GM19468 (cell line): ENCODE data around the gene KRTAP4-5.
"Not testable (repeated sequence)": the region's sequence is repeated elsewhere in the genome, so short reads cannot be mapped to it uniquely, and the experiment has no call there.

ENCODE experiments used
- ATAC-seq: cut with Tn5 transposase; IDR thresholded peaks from one replicate; pipeline ENCODE4 v1.9.1; 2021; ENCODE audit warnings: mild to moderate bottlenecking, moderate library complexity, moderate number of reproducible peaks; ENCODE audit not compliant: unreplicated experiment; ENCODE audit errors: extremely low read depth

KRTAP4-5 gene

DNA sequence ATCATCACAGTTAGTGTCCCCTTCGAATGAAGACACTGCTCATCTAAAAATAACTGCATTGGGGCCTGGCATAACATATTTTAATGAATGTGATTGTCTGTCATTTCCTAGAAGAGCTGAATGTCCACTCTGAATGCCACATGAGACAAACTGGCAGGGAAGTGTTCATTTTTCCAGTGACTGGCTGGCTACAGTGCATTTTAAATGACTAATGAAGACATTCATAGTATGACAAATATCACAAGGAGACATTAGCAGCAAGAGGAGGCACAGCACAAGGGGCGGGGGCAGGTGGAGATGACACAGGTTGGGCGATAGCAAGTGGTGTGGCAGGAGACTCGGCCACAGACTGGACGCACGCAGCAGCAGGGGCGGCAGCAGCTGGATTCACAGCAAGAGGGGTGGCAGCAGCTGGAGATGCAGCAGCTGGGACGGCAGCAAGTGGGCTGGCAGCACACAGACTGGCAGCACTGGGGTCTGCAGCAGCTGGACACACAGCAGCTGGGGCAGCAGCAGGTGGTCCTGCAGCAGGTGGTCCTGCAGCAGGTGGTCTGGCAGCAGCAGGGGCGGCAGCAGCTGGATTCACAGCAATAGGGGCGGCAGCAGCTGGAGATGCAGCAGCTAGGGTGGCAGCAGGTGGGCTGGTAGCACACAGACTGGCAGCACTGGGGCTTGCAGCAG lies 514 bp downstream of the KRTAP4-5 start:
- not testable (repeated sequence) for ATAC-seq

DNA sequence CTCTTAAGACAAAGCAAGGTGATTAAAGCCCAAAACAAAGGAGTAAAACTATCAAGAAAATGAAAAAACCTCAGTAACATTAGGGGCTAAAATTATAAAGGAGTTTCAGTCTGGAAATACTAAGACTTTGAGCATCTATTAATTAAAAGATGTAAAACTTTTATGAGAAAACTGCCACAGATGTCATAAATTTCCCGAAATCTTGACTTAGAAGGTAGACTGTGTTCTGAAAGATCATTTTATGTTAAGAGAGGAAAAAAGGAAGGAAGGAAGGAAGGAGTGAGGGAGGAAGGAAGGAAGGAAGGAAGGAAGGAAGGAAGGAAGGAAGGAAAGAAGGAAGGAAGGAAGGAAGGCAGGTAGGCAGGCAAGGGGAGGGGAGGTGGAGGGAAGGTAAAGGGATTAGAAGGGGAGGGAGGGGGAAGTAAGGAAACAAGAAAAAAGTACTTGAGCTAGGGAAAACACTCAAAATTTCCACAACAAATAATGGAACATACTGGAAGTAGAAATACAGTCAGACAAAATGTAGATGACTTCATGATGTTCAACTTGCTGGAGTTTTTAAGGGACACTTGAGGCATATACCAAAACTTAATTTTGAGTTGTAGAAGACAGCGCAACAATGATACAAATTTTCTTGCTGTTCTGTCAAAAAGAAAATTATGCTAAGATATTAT lies 2.0 kb downstream of the KRTAP4-5 start:
- no peak for ATAC-seq

DNA sequence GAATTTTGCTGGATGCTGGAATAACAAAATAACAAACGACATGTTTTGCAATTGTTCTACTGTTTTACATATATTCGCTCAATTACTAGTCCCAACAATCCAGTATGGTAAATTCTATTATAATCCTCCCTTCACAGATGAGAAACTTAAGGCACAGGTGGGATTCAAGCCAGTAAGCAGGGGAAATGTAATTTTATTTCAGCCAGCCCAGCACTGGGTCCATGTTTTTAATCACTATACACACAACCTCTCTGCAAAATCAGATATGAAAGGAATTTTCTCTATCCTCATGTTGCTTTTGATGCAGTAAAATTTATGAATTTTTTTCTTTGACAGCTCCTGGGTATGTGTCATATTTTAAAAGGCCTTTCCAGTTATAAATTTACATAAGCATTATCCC lies 4.4 kb downstream of the KRTAP4-5 start:
- no peak for ATAC-seq

DNA sequence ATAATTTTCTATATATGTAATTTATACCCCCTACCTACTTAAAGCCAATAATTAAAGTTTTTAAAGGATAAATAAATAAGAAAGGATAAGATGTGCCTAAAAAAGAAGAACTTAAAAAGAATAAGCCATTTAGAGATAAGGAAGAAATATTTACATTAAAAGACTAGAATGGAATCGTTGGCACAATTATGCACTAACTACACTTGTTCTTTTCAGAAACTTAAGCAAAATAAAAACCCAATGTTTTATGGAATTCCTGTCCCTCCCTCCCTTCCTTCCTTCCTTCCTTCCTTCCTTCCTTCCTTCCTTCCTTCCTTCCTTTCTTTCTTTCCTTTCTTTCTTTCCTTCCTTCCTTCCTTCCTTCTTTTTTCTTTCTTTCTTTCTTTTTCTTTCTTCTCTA lies 4.8 kb downstream of the KRTAP4-5 start:
- no peak for ATAC-seq

DNA sequence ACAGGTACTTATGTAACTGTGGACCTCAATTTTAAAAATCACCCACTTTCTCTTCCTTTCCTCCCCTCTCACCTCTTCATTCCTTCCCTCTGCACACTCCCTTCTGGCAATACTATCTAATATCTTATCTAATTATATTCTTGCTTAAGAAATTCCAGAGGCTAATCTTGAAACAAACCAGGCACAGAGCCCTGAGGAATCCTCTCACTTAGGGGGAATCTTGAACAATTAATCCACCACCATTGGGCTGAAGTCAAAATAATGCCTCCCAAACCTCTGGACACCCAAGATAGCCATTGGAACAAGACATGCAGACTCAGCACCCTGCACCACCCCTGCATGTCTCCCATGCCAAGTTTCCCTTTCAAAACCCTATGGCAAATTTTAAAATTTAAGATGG lies 8.3 kb downstream of the KRTAP4-5 start:
- ATAC-seq: no peak

DNA sequence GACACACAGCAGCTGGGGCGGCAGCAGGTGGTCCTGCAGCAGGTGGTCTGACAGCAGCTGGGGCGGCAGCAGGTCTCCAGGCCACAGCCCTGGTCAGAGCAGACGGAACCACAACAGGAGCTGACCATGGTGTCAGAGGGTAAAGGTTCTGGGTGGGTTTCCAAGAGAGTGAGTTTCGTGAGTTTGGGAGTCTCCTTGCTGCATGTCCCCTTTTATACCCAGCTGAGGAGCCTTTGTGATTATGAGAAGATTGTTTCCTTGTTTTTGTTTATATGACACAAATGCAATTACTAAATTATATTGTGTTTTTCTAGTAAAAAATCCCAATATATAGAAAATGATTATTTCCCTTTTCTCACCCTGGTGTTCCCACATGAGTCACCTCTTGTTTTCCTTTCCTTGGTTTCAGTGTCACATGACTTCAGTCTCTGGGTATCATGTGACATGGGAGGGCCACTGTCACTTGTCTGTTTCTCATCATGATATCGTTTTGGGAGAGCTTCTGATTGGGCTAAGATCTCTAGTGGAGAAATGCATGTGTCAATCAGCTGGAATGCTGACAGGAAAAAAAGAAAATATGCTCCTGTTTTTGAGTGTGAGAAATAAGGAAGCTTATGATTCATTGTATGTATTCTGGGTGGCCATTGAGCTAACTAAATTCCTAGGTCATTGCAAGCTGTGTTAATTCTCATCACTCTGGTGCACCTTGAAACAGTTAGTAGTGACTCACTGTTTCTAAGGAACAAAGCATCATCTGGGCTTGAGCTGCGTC lies 9.1 kb downstream of the KRTAP4-5 start, which contains the start of gene KRTAP4-6:
TSS of gene KRTAP4-6 (minus strand) at position 185 of the 772 bp plus-strand sequence. CDS start at position 128, 57 bp downstream.
- no peak for ATAC-seq

DNA sequence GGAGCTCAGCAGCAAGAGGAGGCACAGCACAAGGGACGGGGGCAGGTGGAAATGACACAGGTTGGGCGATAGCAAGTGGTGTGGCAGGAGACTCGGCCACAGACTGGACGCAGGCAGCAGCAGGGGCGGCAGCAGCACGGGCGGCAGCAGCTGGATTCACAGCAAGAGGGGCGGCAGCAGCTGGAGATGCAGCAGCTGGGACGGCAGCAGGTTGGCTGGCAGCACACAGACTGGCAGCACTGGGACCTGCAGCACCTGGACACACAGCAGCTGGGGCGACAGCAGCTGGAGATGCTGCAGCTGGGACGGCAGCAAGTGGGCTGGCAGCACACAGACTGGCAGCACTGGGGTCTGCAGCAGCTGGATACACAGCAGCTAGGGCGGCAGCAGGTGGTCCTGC lies 9.8 kb downstream of the KRTAP4-5 start:
- ATAC-seq: not testable (repeated sequence)

DNA sequence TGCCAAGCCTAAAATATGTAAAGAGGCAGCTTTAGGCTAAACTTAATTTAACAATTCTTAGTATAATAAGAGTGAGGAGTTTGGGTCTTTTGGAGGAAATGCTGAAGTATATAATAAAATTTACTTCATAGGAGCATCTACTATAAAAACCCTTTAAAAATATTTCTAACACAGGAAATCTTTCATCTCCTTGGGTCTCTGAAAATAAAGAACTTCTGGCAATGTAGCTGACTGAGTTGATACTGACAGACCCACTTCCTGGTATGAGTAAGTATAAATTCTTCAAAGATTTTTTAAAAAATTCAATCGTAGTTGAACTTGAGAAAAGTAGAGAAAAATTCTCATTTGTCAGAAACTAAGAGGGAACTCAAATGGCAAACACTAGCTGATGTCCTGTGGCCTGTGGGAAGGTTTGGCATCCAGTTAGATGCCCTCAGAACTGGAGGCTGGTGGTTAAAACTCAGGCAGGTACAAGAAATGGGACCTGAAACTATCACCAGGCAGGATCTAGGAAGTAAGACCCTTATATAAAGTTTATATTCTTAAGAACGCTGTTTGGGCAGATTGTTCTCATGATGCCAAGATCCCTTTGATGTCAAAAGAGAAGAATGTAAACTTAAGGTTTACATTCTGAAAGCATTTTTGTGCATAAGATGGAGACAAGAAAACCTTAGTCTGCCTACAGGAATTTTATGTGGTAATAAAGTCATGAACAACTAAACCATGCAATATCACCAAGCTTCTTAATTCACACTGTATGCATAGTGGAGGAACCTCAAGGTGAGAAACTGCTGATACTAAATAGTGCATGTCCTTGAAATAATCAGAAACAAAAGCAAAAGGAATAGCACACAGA lies 15.5 kb downstream of the KRTAP4-5 start:
- ATAC-seq: no peak

DNA sequence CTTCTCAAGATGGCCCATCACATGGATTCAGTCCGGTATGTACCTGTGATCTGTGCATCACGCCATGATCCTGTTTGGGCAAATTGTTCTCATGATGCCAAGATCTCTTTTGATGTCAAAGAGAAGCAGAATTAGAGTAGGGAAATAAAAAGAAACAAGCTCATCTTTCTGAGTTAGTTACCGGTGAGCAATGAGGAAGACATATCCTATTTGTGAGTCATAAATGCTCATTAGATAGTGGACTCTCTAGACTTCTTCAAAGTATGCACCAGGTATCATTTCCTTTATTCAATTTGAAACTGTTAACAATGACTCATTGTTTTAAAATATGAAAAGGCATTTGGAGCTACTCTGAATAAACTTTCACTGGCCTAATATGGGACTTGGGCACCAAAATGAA lies 17.6 kb downstream of the KRTAP4-5 start:
- no peak for ATAC-seq

DNA sequence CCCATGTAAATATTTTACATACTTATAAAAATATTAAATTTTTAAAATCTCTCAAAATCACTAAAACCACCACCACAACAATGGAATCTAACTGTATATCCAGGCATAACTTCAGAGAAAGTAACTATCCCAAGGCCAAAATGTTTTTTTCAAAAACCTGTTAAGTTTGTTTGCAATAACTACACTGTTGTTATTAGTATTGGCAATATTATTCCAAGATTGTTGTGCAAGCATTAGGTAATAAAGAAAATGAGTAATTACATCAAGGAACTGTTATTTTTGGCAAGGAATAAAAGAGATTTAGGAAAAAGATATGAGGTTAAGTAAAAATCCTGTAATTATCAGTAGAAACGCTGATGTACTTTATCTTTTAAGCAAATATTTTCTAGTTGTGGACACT lies 22.3 kb downstream of the KRTAP4-5 start:
- ATAC-seq: no peak

DNA sequence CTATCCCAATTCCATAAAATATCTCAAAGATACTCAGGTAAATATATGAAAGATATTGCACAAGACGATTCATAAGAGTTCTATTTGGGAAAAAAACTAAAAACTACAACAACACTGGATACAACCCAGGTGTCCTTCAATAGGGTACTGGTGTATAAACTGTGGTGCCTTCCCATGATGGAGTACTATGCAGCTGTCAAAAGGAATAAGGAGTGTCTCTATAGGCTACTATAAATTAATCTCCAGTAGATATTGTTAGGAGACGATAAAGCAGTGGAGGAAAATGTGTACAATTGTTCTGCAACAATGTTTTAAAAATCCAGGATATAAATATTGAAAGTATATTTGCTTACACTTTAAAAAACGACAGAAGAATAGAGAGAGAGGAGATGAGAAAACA lies 23.2 kb downstream of the KRTAP4-5 start:
- no peak for ATAC-seq

DNA sequence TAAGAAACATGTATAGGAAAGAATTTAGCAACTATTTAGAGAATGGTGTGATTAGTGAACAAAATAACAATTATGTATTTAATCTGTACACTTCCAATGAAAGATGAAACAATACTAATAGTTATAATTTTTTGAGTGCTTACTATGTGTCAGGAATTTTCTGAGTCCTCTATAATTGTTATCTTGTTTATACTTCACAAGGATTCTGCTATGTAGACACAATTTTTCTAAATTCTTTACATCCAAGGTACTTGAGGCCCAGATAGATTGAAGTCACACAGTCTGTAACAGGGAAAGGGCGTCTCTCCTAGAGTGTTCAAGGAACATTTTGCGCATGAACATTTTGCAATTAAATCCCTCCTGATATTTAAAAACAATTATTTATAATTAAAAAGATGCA lies 24.6 kb downstream of the KRTAP4-5 start:
- no peak for ATAC-seq

DNA sequence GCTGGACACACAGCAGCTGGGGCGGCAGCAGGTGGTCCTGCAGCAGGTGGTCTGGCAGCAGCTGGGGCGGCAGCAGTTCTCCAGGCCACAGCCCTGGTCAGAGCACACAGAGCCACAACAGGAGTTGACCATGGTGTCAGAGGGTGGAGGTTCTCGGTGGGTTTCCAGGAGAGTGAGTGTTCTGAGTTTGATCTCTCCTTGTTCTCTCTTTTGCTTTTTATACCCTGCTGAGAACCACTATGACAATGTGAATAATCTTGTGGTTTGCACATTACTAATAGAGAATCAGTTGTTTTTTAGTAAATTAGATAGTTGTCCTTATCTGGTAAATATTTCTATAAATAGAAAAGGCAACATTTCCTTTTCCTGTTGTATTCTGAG lies 25.6 kb downstream of the KRTAP4-5 start, which contains the start of gene KRTAP4-12:
TSS of gene KRTAP4-12 (minus strand) at position 192 of the 381 bp plus-strand sequence. CDS start at position 132, 60 bp downstream.
- not testable (repeated sequence) for ATAC-seq

DNA sequence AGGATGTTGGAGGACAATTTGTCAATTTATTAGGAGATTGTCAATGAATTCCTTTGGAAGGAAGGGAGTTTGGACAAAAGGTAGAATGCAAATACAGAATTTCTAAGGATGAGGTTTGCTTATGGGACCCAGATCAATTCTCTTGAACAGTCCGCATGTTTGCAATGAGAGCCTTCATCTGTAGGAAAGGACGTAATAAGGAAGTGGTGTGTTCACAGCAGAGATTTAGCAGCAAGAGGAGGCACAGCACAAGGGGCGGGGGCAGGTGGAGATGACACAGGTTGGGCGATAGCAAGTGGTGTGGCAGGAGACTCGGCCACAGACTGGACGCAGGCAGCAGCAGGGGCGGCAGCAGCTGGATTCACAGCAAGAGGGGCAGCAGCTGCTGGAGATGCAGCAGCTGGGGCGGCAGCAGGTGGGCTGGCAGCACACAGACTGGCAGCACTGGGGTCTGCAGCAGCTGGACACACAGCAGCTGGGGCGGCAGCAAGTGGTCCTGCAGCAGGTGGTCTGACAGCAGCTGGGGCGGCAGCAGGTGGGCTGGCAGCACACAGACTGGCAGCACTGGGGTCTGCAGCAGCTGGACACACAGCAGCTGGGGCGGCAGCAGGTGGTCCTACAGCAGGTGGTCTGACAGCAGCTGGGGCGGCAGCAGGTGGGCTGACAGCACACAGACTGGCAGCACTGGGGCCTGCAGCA lies 26.2 kb downstream of the KRTAP4-5 start:
- not testable (repeated sequence) for ATAC-seq

DNA sequence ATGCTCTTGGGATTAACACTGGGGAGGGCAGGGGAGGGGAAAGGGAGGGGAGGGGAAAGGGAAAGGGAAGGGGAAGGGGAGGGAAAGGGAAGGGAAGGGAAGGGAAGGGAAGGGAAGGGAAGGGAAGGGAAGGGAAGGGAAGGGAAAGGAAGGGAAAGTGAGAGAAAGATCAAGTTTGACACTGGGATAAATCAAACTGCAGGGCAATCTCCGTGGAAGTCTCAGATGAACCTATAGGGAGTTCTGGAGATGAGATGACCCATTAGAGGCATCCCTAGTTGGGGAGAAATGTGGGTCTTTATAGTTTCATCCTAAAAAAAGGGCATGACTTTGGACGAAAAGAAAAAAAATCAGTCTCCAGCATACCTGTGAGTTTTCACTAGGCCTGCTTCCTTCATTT lies 27.9 kb downstream of the KRTAP4-5 start:
- no peak for ATAC-seq

DNA sequence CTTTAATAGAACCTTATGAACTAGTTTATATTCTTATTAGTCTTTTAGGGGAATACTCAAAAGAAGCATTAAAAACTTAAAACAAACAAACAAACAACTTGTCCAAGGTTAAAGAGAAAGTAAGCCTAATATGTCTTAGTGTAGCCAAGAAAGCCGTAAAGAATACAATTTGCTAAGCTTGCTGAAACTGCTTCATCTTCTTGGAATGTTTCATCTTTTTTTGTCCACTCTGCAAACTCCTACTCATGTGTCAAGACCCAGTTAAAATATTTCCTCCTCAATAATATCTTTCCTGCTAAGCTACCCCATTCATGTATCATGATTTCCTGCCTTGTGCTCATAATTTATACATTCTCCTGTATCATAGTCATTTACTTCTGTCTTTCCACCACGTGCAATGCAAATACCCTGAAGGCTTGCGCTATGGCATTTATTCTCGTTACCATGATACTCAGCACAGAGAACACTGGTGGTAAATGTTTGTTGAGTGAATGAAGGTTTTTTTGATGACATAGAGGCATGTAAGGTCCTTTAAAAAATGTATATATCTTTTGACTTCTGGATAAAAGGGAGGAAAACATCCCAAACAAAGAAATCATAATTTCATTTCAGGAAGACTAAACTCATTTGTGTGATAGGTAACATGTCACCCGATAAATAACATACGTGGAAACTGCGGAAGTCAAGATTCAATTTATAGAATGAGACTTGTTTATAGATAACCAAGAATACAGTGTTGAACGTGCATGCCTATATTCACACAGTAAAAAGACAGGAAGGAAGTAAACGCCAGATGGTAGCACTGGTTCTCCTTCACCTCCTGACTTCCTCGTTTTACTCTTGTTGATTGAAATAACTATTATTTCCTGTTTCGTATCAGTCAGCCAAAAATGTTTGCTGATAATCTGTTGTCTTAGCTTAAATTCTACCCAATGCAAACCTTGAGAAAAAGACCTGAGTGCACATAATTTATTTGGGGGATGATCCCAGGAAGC lies 29.6 kb downstream of the KRTAP4-5 start:
- not testable (repeated sequence) for ATAC-seq

DNA sequence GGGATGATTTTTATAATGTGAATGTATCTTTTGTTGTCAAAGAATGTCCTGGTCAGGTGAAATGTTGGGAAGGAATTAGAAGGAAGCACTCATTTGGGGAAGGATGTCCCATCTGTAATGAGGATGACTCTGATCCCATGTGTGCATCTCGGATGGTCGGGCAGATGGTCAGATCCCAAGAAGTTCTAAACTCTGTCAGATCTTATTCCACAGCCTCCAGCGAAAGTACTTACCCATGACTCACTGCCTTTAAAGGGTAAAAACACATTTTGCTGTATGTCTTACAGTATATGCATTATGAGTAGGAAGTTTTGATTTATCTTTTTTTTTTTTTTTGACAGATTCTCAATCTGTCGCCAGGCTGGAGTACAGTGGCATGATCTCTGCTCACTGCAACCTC lies 30.9 kb downstream of the KRTAP4-5 start:
- no peak for ATAC-seq

DNA sequence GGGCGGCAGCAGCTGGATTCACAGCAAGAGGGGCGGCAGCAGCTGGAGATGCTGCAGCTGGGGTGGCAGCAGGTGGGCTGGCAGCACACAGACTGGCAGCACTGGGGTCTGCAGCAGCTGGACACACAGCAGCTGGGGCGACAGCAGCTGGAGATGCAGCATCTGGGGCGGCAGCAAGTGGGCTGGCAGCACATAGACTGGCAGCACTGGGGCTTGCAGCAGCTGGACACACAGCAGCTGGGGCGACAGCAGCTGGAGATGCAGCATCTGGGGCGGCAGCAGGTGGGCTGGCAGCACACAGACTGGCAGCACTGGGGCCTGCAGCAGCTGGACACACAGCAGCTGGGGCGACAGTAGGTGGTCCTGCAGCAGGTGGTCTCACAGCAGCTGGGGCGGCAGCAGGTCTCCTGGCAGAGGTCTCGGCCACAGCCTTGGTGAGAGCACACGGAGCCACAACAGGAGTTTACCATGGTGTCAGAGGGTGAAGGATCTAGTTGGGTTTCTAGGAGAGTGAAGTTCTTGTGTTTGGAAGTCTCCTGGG lies 31.7 kb downstream of the KRTAP4-5 start, which contains the start of gene KRTAP4-11:
TSS of gene KRTAP4-11 (minus strand) at position 528 of the 541 bp plus-strand sequence. CDS start at position 470, 58 bp downstream.
- not testable (repeated sequence) for ATAC-seq
